ENCODE results near the gene AMFR. TPM values are rescaled to one million over a fixed set of nuclear protein-coding genes. Genes with fewer than 3 reads are reported as not detected.

Gene AMFR
- total RNA-seq, 1 experiment from 2014 or later, result 31.7 TPM

DNA sequence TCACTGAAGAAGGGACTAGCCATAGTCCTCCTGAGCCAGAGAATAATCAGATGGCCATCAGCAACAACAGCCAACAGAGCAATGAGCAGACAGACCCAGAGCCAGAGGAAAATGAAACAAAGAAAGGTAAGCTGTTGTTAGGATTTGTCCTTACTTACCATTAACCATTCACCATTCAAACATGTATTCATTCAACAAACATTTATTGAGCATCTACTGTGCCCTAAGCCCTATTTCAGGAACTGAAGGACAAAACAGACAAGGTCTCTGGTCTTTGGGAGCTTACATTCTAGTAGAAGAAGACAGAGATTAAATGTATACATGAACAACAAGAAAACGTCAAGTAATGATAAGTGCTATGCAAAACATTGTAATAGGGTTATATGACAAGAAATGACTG lies 45.3 kb upstream of the AMFR start:
- H3K27me3 Mint-ChIP-seq (ENCODE audit: low read depth), result no peaks in the 10 kb centered on the region
- ATAC-seq, result no peak
- peaks cover 9% of the 10 kb centered on the region for H3K4me1 Mint-ChIP-seq
- TF ChIP-seq MXD4 (CRISPR knock-in tag; IDR thresholded peaks at IDR 0.05; ENCODE audit: borderline replicate concordance) (no peak), FOXK1 (CRISPR knock-in tag; IDR thresholded peaks at IDR 0.05) (no peak), RORB (CRISPR knock-in tag; IDR thresholded peaks at IDR 0.05) (no peak), ZNF219 (CRISPR knock-in tag; IDR thresholded peaks at IDR 0.05; ENCODE audit: borderline replicate concordance) (no peak), ZNF121 (CRISPR knock-in tag; IDR thresholded peaks at IDR 0.05) (no peak)
- TF ChIP-seq, protein P1, sequence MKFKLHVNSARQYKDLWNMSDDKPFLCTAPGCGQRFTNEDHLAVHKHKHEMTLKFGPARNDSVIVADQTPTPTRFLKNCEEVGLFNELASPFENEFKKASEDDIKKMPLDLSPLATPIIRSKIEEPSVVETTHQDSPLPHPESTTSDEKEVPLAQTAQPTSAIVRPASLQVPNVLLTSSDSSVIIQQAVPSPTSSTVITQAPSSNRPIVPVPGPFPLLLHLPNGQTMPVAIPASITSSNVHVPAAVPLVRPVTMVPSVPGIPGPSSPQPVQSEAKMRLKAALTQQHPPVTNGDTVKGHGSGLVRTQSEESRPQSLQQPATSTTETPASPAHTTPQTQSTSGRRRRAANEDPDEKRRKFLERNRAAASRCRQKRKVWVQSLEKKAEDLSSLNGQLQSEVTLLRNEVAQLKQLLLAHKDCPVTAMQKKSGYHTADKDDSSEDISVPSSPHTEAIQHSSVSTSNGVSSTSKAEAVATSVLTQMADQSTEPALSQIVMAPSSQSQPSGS (CRISPR knock-in tag; IDR thresholded peaks at IDR 0.05; ENCODE audit: borderline replicate concordance, low read depth), result no peak
- TF ChIP-seq, protein P2, sequence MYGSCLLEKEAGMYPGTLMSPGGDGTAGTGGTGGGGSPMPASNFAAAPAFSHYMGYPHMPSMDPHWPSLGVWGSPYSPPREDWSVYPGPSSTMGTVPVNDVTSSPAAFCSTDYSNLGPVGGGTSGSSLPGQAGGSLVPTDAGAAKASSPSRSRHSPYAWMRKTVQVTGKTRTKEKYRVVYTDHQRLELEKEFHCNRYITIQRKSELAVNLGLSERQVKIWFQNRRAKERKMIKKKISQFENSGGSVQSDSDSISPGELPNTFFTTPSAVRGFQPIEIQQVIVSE (CRISPR knock-in tag; IDR thresholded peaks at IDR 0.05; ENCODE audit: borderline replicate concordance), result no peak
- H3K9me3 Mint-ChIP-seq, result no peaks in the 10 kb centered on the region
- POLR2A ChIA-PET, result no interaction called here
- H3K4me3 Mint-ChIP-seq, result no peak overlapping the region
- no peak for DNase-seq (ENCODE audit: low spot score)
- CTCF ChIA-PET, result no interaction called here
- H3K36me3 Mint-ChIP-seq, result peaks cover 81% of the 10 kb centered on the region
- H3K27ac Mint-ChIP-seq, result no peak overlapping the region

DNA sequence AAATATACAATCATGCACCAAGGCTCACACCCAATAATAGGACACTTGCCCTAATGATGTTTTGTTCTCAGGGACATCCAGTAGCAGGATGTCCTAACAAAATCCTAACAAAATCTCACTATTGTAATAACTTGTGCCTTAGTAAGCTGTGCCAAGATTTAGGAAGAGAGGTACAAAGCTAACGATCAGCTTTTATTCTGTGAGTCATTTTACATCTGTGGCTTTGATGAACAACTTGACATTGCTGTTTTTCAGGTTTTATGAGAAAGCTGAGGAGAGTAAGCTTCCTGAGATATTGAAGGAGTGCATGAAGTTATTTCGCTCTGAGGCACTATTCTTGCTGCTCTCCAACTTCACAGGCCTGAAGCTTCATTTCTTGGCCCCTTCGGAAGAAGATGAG lies 44.9 kb upstream of the AMFR start:
- CTCF ChIA-PET, result interaction anchor here (1.0 kb wide), 1 partner anchor 232 kb away, joined by 3 read pairs; no protein-coding TSS in a partner anchor
- no peak overlapping the region for H3K4me3 Mint-ChIP-seq
- no peak for ATAC-seq
- TF ChIP-seq NFATC4 (CRISPR knock-in tag; IDR thresholded peaks at IDR 0.05) (no peak), ELF4 (CRISPR knock-in tag; IDR thresholded peaks at IDR 0.05; ENCODE audit: low read depth) (no peak), NR3C1 (CRISPR knock-in tag; conservative IDR thresholded peaks at IDR 0.05; ENCODE audit: low read depth) (no peak), KAT7 (CRISPR knock-in tag; IDR thresholded peaks at IDR 0.05; ENCODE audit: borderline replicate concordance) (no peak), PRRX2 (CRISPR knock-in tag; IDR thresholded peaks at IDR 0.05) (no peak)
- TF ChIP-seq, protein P3, sequence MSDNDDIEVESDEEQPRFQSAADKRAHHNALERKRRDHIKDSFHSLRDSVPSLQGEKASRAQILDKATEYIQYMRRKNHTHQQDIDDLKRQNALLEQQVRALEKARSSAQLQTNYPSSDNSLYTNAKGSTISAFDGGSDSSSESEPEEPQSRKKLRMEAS (CRISPR knock-in tag; IDR thresholded peaks at IDR 0.05), result no peak
- TF ChIP-seq, protein P4, sequence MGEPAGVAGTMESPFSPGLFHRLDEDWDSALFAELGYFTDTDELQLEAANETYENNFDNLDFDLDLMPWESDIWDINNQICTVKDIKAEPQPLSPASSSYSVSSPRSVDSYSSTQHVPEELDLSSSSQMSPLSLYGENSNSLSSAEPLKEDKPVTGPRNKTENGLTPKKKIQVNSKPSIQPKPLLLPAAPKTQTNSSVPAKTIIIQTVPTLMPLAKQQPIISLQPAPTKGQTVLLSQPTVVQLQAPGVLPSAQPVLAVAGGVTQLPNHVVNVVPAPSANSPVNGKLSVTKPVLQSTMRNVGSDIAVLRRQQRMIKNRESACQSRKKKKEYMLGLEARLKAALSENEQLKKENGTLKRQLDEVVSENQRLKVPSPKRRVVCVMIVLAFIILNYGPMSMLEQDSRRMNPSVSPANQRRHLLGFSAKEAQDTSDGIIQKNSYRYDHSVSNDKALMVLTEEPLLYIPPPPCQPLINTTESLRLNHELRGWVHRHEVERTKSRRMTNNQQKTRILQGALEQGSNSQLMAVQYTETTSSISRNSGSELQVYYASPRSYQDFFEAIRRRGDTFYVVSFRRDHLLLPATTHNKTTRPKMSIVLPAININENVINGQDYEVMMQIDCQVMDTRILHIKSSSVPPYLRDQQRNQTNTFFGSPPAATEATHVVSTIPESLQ (CRISPR knock-in tag; IDR thresholded peaks at IDR 0.05), result no peak
- TF ChIP-seq, protein P5, sequence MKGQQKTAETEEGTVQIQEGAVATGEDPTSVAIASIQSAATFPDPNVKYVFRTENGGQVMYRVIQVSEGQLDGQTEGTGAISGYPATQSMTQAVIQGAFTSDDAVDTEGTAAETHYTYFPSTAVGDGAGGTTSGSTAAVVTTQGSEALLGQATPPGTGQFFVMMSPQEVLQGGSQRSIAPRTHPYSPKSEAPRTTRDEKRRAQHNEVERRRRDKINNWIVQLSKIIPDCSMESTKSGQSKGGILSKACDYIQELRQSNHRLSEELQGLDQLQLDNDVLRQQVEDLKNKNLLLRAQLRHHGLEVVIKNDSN (CRISPR knock-in tag; IDR thresholded peaks at IDR 0.05), result no peak
- TF ChIP-seq, protein P6, sequence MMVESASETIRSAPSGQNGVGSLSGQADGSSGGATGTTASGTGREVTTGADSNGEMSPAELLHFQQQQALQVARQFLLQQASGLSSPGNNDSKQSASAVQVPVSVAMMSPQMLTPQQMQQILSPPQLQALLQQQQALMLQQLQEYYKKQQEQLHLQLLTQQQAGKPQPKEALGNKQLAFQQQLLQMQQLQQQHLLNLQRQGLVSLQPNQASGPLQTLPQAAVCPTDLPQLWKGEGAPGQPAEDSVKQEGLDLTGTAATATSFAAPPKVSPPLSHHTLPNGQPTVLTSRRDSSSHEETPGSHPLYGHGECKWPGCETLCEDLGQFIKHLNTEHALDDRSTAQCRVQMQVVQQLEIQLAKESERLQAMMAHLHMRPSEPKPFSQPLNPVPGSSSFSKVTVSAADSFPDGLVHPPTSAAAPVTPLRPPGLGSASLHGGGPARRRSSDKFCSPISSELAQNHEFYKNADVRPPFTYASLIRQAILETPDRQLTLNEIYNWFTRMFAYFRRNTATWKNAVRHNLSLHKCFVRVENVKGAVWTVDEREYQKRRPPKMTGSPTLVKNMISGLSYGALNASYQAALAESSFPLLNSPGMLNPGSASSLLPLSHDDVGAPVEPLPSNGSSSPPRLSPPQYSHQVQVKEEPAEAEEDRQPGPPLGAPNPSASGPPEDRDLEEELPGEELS (CRISPR knock-in tag; IDR thresholded peaks at IDR 0.05), result no peak
- TF ChIP-seq, protein P7, sequence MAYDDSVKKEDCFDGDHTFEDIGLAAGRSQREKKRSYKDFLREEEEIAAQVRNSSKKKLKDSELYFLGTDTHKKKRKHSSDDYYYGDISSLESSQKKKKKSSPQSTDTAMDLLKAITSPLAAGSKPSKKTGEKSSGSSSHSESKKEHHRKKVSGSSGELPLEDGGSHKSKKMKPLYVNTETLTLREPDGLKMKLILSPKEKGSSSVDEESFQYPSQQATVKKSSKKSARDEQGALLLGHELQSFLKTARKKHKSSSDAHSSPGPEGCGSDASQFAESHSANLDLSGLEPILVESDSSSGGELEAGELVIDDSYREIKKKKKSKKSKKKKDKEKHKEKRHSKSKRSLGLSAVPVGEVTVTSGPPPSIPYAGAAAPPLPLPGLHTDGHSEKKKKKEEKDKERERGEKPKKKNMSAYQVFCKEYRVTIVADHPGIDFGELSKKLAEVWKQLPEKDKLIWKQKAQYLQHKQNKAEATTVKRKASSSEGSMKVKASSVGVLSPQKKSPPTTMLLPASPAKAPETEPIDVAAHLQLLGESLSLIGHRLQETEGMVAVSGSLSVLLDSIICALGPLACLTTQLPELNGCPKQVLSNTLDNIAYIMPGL (CRISPR knock-in tag; IDR thresholded peaks at IDR 0.05), result no peak
- TF ChIP-seq, protein P8, sequence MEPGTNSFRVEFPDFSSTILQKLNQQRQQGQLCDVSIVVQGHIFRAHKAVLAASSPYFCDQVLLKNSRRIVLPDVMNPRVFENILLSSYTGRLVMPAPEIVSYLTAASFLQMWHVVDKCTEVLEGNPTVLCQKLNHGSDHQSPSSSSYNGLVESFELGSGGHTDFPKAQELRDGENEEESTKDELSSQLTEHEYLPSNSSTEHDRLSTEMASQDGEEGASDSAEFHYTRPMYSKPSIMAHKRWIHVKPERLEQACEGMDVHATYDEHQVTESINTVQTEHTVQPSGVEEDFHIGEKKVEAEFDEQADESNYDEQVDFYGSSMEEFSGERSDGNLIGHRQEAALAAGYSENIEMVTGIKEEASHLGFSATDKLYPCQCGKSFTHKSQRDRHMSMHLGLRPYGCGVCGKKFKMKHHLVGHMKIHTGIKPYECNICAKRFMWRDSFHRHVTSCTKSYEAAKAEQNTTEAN (CRISPR knock-in tag; IDR thresholded peaks at IDR 0.05), result no peak
- TF ChIP-seq, protein P9, sequence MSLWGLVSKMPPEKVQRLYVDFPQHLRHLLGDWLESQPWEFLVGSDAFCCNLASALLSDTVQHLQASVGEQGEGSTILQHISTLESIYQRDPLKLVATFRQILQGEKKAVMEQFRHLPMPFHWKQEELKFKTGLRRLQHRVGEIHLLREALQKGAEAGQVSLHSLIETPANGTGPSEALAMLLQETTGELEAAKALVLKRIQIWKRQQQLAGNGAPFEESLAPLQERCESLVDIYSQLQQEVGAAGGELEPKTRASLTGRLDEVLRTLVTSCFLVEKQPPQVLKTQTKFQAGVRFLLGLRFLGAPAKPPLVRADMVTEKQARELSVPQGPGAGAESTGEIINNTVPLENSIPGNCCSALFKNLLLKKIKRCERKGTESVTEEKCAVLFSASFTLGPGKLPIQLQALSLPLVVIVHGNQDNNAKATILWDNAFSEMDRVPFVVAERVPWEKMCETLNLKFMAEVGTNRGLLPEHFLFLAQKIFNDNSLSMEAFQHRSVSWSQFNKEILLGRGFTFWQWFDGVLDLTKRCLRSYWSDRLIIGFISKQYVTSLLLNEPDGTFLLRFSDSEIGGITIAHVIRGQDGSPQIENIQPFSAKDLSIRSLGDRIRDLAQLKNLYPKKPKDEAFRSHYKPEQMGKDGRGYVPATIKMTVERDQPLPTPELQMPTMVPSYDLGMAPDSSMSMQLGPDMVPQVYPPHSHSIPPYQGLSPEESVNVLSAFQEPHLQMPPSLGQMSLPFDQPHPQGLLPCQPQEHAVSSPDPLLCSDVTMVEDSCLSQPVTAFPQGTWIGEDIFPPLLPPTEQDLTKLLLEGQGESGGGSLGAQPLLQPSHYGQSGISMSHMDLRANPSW (CRISPR knock-in tag; conservative IDR thresholded peaks at IDR 0.05; ENCODE audit: low read depth), result no peak
- TF ChIP-seq, protein P10, sequence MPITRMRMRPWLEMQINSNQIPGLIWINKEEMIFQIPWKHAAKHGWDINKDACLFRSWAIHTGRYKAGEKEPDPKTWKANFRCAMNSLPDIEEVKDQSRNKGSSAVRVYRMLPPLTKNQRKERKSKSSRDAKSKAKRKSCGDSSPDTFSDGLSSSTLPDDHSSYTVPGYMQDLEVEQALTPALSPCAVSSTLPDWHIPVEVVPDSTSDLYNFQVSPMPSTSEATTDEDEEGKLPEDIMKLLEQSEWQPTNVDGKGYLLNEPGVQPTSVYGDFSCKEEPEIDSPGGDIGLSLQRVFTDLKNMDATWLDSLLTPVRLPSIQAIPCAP (CRISPR knock-in tag; IDR thresholded peaks at IDR 0.05), result no peak

More for the DNA sequence above, 44.9 kb upstream of the AMFR start:
- H3K36me3 Mint-ChIP-seq, result peaks cover 81% of the 10 kb centered on the region
- no peaks in the 10 kb centered on the region for H3K9me3 Mint-ChIP-seq
- H3K27ac Mint-ChIP-seq, result no peak overlapping the region
- peaks cover 6% of the 10 kb centered on the region for H3K4me1 Mint-ChIP-seq
- H3K27me3 Mint-ChIP-seq (ENCODE audit: low read depth), result no peaks in the 10 kb centered on the region
- POLR2A ChIA-PET, result no interaction called here
- DNase-seq (ENCODE audit: low spot score), result no peak

All from WTC11 (cell line).